CD4-positive, alpha-beta T cell (primary cell): ENCODE measurements around the gene FBXO4. TPM values are rescaled to one million over a fixed set of nuclear protein-coding genes. Genes with fewer than 3 reads are reported as not detected.

ENCODE experiments used
- ATAC-seq: fragments of 200-7000 bp; cut with Tn5 transposase; one replicate; pipeline ENCODE4 v1.10.0; 2022; ENCODE audit warnings: mild to moderate bottlenecking; ENCODE audit not compliant: poor library complexity
- CTCF ChIA-PET: fragments of 350-600 bp; sonication (Branson Sonifier 250); formaldehyde crosslinking; loops from one replicate; lab custom pipeline; 2021; ENCODE audit warnings: antibody characterized with exemption, inconsistent platforms; lab: Charles Lee
- POLR2A ChIA-PET: fragments of 350-600 bp; sonication (Branson Sonifier 250); formaldehyde crosslinking; loops from one replicate; lab custom pipeline; 2021; ENCODE audit warnings: antibody characterized with exemption, inconsistent platforms; lab: Charles Lee
- DNase-seq, 14 experiments: peaks; one replicate each; pipeline ENCODE4 v3.0.0-alpha.2; 2013 to 2020; ENCODE audit warnings: mixed read lengths in 2 of 14
- H3K27ac ChIP-seq, 2 donors: one replicate each; pipeline versions ENCODE4 v1.5.1 to v1.7.0; 2013; ENCODE audit warnings: low read length in 2 of 2, low read depth in 1 of 2, mild to moderate bottlenecking in 1 of 2
- H3K27me3 ChIP-seq, 2 experiments: 1 replicate in 1 of 2; 2 replicates in 1 of 2; pipeline versions ENCODE4 v1.6.1 to v1.7.0; 2013; ENCODE audit warnings: low read length in 2 of 2, control low read depth in 1 of 2, mild to moderate bottlenecking in 1 of 2, moderate library complexity in 1 of 2; ENCODE audit not compliant: insufficient read depth in 2 of 2, control insufficient read depth in 1 of 2
- H3K36me3 ChIP-seq: one replicate; pipeline ENCODE4 v1.6.1; 2013; ENCODE audit warnings: low read length, control low read depth; ENCODE audit not compliant: insufficient read depth
- H3K4me1 ChIP-seq: one replicate; pipeline ENCODE4 v1.6.1; 2013; ENCODE audit warnings: low read length, control low read depth; ENCODE audit not compliant: insufficient read depth
- H3K4me3 ChIP-seq: one replicate; pipeline ENCODE4 v1.5.1; 2013; ENCODE audit warnings: mild to moderate bottlenecking, low read length, moderate library complexity
- H3K9me3 ChIP-seq, 2 experiments: 1 replicate in 1 of 2; 2 replicates in 1 of 2; pipeline versions ENCODE4 v1.6.1 to v1.7.0; 2013; ENCODE audit warnings: low read length in 2 of 2, mild to moderate bottlenecking in 2 of 2, control low read depth in 1 of 2, moderate library complexity in 1 of 2; ENCODE audit not compliant: control insufficient read depth in 1 of 2, insufficient read depth in 1 of 2
- H3K27ac Mint-ChIP-seq: one replicate; pipeline ENCODE4 v1.8.0; 2020; ENCODE audit warnings: mixed read lengths
- H3K27me3 Mint-ChIP-seq: one replicate; pipeline ENCODE4 v1.8.0; 2021; ENCODE audit warnings: mixed read lengths
- H3K36me3 Mint-ChIP-seq: one replicate; pipeline ENCODE4 v1.8.0; 2021; ENCODE audit warnings: low read depth, mixed read lengths
- H3K4me1 Mint-ChIP-seq: one replicate; pipeline ENCODE4 v1.8.0; 2021; ENCODE audit warnings: low read depth, mixed read lengths
- H3K4me3 Mint-ChIP-seq: one replicate; pipeline ENCODE4 v1.8.0; 2020; ENCODE audit warnings: mild to moderate bottlenecking, mixed read lengths
- H3K9me3 Mint-ChIP-seq: one replicate; pipeline ENCODE4 v1.8.0; 2020; ENCODE audit warnings: mixed read lengths
- CTCF ChIP-seq: fragments of 200-600 bp; IDR thresholded peaks from one replicate; pipeline ENCODE4 v1.8.0; 2022; ENCODE audit warnings: antibody characterized with exemption, mild to moderate bottlenecking
- intact Hi-C, 2 experiments: fragments of 100-400 bp; cut with DNase I in 1 of 2; cut with micrococcal nuclease in 1 of 2; formaldehyde crosslinking; loops; one replicate each; pipeline versions ENCODE4 v1.15.1 to v1.9.0; 2023 to 2025; cut with DNase I, micrococcal nuclease
- total RNA-seq, 174 experiments: library from RNA in 2 of 174; stranded (reverse) in 2 of 174; gene quantifications; one replicate each; pipeline ENCODE4 v1.2.3 and lab custom pipeline; 2021 to 2026

Gene FBXO4
- total RNA-seq, 2 experiments from 2014 or later = 7.0 to 8.1 TPM

- POLR2A ChIA-PET = interaction anchor here (0.6 to 3.1 kb wide), 37 partner anchors 9 to 1652 kb away, joined by 3 to 103 read pairs (median 6); partner anchors contain the start of genes CCDC152, FBXO4, HMGCS1 and OXCT1
- H3K9me3 ChIP-seq = no peaks in the 10 kb centered on the region
- intact Hi-C loops = loop anchor here (1.0 to 10.0 kb wide), 4 partner anchors 21 to 1581 kb away; partner anchors contain the start of genes OXCT1 (in 2 of the 2), FBXO4 (in 1 of the 2), TMEM267 (in 1 of the 2) and ZNF131 (in 1 of the 2)
- peak within 1 kb of the TSS; percentile 99 for H3K27ac Mint-ChIP-seq
- peaks cover 45% of the 10 kb centered on the region for H3K36me3 Mint-ChIP-seq
- DNase-seq (peak; percentile 93 to 99 (median 96)), ATAC-seq (peak; percentile 85)
- H3K9me3 Mint-ChIP-seq = no peaks in the 10 kb centered on the region
- peak within 1 kb of the TSS; percentile 89 to 90 for H3K27ac ChIP-seq
- H3K36me3 ChIP-seq = peaks cover 21% of the 10 kb centered on the region
- CTCF ChIA-PET = interaction anchor here (1.0 to 2.7 kb wide), 10 partner anchors 12 to 1161 kb away, joined by 3 to 22 read pairs (median 4); partner anchors contain the start of genes FBXO4 and OXCT1
- H3K27me3 ChIP-seq = no peaks in the 10 kb centered on the region
- H3K4me3 ChIP-seq = peak within 1 kb of the TSS; percentile 86
- peaks cover 20% of the 10 kb centered on the region for H3K4me1 ChIP-seq
- peak within 1 kb of the TSS; percentile 98 for H3K4me3 Mint-ChIP-seq
- TF ChIP-seq CTCF = no peak
- peaks cover 46% of the 10 kb centered on the region for H3K4me1 Mint-ChIP-seq
- no peaks in the 10 kb centered on the region for H3K27me3 Mint-ChIP-seq
Measured at GRCh38 chr5:41903892-41904799, 20.9 kb upstream of the FBXO4 start, which contains the start of gene RIMOC1. RIMOC1 (plus strand) TSS chr5:41904344; CDS start chr5:41904368, 24 bp downstream.

DNA sequence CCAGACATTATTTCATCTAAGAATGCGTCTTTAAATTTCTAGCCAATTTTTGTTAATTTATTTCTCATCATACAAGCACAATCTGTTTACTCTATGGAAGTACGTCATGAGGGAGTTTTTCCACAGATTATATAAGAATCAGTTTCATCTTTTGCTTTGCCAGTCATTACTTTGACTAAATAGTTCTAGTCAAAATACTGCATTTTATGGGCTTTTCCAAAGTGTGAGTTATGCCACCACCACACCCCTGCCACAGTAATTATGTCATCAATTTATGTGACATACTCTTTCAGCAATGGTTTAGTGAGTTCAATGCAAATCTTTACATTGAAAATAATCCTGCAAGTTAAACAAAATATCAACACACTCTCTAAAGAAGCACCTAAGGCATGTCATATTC, 18.9 kb upstream of the FBXO4 start:
- ChIA-PET CTCF (no interaction called here), POLR2A (interaction anchor here (2.9 to 3.1 kb wide), 2 partner anchors 20 to 36 kb away, joined by 74 to 103 read pairs; partner anchors contain the start of genes FBXO4 and OXCT1)
- H3K4me3 ChIP-seq = no peak overlapping the region
- H3K4me3 Mint-ChIP-seq = peak overlapping the region; percentile 63
- peaks cover 63% of the 10 kb centered on the region for H3K36me3 Mint-ChIP-seq
- H3K27ac ChIP-seq = no peak overlapping the region
- H3K4me1 ChIP-seq = peaks cover 20% of the 10 kb centered on the region
- DNase-seq (no peak), ATAC-seq (no peak)
- no peaks in the 10 kb centered on the region for H3K9me3 Mint-ChIP-seq
- H3K9me3 ChIP-seq = no peaks in the 10 kb centered on the region
- no peak for TF ChIP-seq CTCF
- no peaks in the 10 kb centered on the region for H3K27me3 ChIP-seq
- no peaks in the 10 kb centered on the region for H3K27me3 Mint-ChIP-seq
- peak overlapping the region; percentile 99 for H3K27ac Mint-ChIP-seq
- H3K4me1 Mint-ChIP-seq = peaks cover 50% of the 10 kb centered on the region
- intact Hi-C loops = loop anchor here in 1 of 2 experiments (5.0 to 10.0 kb wide), 3 partner anchors 1069 to 1579 kb away; partner anchors contain the start of genes RPL37, TMEM267 and ZNF131
- peaks cover 39% of the 10 kb centered on the region for H3K36me3 ChIP-seq

- peaks cover 86% of the 10 kb centered on the region for H3K36me3 Mint-ChIP-seq
- CTCF ChIA-PET = no interaction called here
- peaks cover 47% of the 10 kb centered on the region for H3K4me1 Mint-ChIP-seq
Measured at GRCh38 chr5:41908374-41909079, 16.6 kb upstream of the FBXO4 start.

More at GRCh38 chr5:41908374-41909079, 16.6 kb upstream of the FBXO4 start:
- Histone ChIP-seq H3K36me3 (peaks cover 62% of the 10 kb centered on the region), H3K4me3 (no peak overlapping the region), H3K27ac (no peak overlapping the region), H3K27me3 (no peaks in the 10 kb centered on the region), H3K9me3 (no peaks in the 10 kb centered on the region), H3K4me1 (peaks cover 17% of the 10 kb centered on the region)
- no peak for DNase-seq
- TF ChIP-seq CTCF = no peak
- H3K9me3 Mint-ChIP-seq = no peaks in the 10 kb centered on the region
- no peak overlapping the region for H3K27ac Mint-ChIP-seq
- POLR2A ChIA-PET = no interaction called here
- no peak for ATAC-seq
- H3K4me3 Mint-ChIP-seq = no peak overlapping the region
- H3K27me3 Mint-ChIP-seq = no peaks in the 10 kb centered on the region
- intact Hi-C loops = loop anchor here in 1 of 2 experiments (5.0 to 10.0 kb wide), 3 partner anchors 1071 to 1576 kb away; partner anchors contain the start of genes RPL37, TMEM267 and ZNF131
